Measurements from ENCODE around the gene PPP1R3G.
"Not testable (repeated sequence)": the region's sequence is repeated elsewhere in the genome, so short reads cannot be mapped to it uniquely, and the experiment has no call there.

The PPP1R3G gene

DNA sequence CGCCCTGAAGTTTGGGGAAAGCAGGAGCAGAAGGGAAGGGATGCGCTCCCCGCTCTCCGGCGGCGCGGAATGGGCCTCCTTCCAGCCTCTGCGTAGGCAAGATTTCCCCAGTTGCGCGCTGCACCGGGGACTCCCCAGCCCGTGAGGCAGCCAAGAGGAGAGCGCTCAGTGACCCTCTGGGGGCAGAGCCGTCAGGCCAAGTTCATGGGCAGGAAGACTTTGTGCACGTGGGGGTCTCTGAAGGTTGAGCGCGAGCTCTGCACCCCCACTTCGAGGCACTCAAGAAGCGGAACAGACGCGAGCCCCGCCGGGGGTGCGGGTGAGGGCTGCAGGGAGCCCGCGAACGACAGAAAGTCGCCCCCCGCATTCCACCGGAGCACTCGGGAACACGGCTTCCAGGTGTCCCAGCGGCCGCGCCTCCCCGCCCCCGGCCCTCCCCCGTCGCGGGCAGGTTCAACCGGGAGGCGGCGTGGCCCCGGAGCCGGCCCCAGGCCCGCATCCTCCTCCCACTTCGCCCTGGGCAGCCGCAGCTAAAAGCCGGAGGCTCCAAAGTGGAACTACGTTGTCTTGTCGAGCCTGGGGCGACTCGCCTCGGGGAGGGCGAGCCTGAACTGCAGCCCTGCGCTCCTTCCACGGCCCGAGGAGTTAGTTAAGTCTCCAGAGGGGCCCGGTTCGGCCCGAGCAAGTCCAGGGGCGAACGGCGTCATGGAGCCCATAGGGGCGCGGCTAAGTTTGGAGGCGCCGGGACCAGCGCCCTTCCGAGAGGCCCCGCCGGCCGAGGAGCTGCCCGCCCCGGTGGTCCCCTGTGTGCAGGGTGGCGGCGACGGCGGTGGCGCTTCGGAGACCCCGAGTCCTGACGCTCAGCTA is at the start of gene PPP1R3G:
Gene PPP1R3G (plus strand): TSS at position 561 of the 867 bp plus-strand sequence. CDS start 145 bp downstream, at position 706.
- peak; percentile 51 for DNase-seq (ENCODE audit: low spot score)

DNA sequence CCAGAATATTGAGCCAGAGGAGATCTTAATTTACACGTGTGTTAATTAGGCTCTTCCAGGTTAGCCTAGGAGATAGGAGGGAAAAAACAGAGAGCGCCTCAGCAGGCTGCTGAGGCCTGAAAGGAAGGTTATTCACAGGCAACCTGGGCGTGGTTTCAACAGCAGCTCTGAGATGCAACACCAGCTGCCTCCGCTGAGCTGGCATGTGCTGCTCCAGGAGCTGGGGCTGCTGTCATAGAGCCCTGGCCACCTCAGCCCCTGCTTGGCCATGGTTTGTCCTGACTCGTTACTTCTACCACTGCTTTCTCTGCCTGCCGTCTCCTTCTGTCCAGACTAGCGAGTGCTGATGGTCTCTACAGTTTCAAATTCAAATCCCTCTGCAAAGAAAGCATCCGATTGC is 48.9 kb upstream of the PPP1R3G start:
- DNase-seq (ENCODE audit: low spot score), result peak; percentile 80

DNA sequence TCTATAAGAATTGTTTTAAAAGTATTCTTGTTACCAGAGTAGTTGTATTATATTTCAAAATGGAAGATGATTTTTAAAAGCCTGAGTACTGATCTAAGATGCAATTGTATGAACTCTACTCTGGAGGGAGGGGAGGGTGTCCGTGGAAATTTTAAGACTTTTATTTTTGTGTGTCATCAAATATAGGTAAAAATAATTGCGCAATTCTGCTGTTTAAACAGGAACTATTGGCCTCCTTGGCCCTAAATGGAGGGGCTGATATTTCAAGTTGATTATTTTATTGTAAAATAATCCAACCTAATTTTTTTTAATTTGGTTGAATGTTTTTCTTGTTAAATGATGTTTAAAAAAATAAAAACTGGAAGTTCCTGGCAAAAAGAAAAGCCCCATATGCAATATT is 43.2 kb upstream of the PPP1R3G start:
- no peak for DNase-seq (ENCODE audit: low spot score)

DNA sequence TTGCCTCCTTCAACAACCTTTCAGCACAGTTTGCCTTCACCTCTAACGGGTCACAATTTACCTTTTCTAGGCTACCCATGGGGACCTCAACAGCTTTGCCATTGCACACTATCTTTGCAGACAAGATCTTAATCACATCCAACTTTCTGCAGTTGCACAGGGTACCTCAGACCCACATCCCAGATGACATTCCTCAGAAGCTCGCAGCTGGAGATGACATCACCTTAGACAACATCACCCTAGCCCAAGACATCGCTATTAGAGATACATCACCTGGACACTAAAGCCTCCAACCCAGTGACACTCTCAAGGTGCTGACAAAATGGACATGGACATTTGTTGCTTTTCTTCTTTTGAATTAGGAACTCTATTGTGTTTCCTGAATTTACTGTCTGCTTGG is 42.7 kb upstream of the PPP1R3G start:
- DNase-seq (ENCODE audit: low spot score), result no peak

DNA sequence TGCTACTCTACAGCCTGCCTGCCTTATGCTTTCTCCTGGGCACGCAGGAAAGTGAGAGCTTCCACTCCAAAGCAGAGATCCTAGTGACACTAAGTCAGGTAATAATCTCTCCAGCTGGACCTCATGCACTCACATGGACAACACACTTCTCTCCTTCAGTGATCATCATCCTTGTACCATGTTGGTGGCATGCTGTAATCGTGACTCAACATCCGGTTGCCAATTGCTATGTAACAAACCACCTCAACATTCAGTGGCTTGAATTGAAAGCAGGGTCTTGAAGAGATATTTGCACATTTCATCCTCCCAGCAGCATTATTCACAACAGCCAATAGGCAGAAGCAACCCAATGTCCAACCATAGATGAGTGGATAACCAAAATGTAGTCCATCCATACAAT is 40.3 kb upstream of the PPP1R3G start:
- no peak for DNase-seq (ENCODE audit: low spot score)

DNA sequence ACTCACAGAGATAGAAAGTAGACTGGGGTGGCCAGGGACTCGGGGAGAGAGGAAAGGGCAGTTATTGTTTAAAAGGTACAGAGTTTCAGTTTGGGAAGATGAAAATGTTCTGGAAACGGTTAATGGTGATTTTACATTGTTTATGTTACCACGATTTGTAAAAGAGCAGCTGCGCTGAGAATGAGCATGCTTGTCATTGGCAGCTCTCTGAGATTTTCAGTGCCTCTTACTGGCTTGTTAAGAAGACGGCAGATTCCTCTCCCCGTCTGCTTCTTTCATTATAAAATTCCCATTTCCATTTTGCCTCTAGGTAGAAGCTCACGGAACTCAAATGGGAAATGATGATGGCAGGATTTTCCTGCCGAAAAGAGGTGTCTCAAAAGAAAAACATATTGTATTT is 39.7 kb upstream of the PPP1R3G start:
- no peak for DNase-seq (ENCODE audit: low spot score)

DNA sequence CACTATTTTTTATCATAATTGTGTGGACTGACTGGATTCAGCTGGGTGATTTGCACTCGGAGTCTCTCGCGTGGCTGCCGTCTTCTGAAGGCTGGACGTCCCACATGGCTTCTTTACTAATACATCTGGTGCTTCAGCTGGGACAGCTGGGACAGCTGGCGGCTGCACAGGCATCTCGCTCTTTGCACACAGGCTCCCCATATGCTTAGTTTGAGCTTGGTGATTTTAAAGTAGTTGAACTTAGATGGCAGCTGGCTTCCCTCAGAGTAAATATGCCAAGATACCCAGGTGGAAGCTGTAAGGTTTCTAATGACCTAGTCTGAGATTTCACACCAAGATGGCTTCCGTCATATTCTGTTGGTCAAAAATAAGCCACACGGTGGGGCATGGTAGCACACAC is 38.7 kb upstream of the PPP1R3G start:
- no peak for DNase-seq (ENCODE audit: low spot score)

DNA sequence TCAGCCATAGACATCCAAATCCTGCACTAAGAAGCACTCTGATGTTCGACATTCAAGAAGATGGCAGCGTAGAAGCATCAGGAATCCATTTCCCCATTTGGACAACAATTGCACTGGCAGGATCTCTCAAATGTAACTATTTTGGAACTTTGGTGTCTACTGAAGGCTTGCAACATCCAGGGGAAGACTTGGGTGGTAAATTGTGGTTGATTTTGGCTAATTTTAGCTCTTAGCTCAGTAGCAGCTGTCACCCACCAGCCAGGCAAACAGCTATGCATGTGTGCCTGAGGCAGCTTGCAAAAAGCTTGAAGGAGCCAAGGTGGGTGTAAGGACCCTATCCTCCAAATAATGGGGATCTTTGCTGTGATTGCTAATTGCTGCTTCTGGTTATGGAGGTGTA is 35.1 kb upstream of the PPP1R3G start:
- no peak for DNase-seq (ENCODE audit: low spot score)

DNA sequence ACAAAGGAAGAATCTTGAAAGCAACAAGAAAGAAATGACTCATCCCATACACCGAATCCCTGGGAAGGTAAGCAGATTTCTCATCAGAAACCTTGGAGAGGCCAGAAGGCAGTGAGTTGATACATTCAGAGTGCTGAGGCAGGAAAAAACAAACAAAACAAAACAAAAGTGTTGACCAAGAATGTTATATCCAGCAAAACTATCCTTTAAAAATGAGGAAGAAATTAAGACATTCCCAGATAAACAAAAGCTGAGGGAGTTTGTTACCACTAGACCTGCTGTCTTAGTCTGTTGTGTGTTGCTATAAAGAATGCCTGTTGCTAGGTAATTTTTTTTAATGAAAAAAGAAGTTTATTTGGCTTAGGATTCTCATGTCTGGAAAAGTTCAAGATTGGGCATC is 33.7 kb upstream of the PPP1R3G start:
- DNase-seq (ENCODE audit: low spot score), result no peak

DNA sequence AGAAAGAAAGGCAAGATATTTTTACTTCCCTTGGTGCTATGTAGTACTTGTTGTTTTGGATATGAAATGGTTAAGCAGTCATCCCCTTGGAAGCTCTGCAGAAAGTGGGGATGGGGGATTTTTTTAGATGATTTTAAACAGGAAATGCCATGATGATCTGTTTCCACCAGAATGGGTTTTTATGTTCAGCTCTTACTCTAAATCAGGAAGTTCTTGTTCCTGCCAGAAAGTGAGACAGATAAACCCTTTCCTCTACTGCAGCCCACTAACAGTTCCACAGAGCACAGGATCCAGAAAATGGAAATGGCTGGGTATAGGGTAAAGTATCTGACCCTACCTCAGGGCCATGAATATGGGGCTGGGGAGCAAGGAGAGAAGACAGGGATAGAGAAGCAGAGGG is 32.1 kb upstream of the PPP1R3G start:
- DNase-seq (ENCODE audit: low spot score), result no peak

DNA sequence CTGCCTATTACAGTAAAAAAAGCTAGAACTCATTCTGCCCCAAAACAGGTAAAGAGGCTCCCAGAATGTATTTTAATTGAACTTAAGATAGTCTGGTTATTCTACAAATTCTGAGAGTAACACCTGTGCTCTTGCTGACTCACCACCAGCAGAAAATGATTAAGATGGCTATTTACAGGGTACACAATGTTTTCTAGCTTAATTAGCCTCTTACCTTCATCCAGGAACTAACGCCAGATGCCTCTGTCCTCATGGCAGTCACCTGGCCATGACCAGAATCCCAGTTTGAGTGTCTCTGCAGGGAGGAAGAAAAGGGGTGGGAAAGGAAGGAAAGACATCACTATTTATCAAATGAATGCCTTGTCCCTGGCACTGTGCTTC is 31.3 kb upstream of the PPP1R3G start:
- DNase-seq (ENCODE audit: low spot score), result no peak

DNA sequence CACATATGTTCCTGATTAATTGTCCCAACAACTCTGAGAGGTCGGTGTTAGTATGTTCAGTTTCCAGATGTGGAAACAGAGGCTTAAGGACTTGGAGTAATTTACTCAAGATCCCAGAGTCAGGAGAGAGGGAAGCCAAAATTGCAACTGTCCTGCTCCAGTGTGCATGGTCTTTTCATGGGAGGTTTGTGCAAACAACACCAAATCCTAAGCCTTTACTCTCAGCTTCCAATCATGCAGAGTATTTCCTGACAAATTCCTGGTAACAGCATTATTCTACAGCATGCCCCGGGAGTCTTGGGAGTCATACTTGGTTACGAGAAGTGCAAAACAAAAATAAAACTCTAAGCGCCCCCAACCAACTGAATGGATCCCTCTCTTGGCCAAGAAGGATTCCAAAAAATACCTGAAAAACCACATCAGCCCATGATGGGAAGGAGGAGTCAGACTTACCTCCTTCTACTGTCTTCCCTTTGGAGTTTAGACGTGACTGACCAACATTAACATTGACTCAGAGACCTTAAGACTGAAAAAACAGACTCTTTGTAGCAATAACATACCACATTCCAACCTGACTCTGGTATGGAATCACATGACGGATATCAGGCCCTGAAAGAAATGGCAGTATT is 30.8 kb upstream of the PPP1R3G start:
- DNase-seq (ENCODE audit: low spot score), result no peak

DNA sequence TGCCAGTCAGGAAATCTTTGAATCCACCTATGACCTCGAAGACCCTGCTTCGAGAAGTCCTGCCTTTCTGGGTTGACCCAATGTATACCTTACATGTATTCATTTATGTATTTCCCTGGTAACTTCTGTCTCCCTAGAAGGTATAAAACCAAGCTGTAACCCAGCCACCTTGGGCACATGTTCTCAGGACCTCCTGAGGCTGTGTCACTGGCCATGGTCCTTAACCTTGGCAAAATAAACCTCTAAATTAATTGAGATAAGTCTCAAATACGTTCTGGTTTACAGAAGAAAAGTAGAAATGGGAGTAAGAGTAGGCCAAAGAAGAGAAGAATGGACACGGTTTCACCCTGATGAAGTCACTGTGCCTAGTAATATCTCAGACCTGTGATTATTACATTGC is 30.0 kb upstream of the PPP1R3G start:
- DNase-seq (ENCODE audit: low spot score), result no peak

DNA sequence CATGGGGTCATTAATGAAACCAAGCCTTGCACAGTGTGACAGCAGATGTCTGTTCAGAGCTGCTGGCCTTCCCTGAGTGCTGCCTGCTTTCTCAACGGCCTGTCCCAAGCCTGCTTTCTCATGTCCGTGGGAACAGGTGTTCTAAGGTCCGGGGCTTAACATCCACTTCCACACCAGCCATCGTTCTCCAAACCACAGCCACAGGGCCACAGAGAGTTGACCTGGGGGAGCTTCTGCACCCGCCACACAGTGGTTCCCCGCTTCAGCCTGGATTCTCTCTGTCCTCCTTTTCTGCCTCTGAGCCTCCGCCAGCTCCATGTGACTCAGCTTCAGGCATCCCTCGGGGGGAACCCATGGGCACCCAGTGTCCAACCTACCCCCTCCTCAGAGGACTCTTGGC is 26.9 kb upstream of the PPP1R3G start:
- DNase-seq (ENCODE audit: low spot score), result no peak

DNA sequence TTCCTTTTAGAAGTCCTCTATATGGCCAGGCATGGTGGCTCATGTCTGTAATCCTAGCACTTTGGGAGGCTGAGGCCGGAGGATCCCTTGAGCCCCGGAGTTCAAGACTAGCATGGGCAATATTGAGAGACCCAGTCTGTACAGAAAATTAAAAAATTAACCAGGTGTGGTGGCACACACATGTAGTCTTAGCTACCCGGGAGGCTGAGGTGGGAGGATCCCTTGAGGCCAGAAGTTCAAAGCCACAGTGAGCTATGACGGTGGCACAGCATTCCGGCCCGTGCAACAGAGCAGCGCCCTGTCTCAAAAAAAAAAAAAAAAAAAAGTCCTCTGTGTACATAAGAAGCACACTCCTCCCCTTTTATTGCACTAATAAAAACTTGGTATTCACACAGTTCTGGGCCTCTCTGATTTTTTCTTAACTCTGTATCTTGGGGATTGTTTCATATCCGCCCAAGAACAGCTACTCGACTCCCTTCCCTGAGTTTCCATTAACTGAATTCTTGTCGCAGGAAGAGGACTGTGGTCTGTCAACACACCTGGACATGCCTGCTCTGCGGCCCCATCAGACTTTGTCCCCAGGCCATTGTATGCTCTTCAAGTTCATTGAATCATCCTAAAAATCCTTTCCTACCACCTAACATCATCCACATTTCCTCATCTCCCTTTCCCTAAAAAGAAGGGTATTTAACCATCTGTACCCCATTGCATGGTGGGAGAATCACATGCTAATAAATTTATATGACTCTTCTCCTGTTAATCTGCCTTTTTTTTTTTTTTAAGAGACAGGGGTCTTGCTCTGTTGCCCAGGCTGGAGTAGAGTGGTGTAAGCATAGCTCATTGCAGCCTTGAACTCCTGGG is 25.9 kb upstream of the PPP1R3G start:
- no peak for DNase-seq (ENCODE audit: low spot score)

DNA sequence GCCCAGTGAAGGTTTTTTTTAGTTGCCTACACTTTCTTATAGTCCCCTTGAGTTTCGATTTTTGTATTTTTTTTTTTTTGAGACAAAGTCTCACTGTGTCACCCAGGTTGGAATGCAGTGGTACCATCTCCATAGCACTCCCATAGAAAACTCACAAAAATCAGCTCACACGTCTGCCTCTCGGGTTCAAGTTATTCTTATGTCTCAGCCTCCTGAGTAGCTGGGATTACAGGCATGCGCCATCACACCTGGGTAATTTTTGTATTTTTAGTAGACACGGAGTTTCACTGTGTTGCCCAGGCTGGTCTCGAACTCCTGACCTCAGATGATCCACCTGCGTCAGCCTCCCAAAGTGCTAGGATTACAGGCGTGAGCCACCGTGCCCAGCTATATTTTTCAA is 24.7 kb upstream of the PPP1R3G start:
- not testable (repeated sequence) for DNase-seq (ENCODE audit: low spot score)

DNA sequence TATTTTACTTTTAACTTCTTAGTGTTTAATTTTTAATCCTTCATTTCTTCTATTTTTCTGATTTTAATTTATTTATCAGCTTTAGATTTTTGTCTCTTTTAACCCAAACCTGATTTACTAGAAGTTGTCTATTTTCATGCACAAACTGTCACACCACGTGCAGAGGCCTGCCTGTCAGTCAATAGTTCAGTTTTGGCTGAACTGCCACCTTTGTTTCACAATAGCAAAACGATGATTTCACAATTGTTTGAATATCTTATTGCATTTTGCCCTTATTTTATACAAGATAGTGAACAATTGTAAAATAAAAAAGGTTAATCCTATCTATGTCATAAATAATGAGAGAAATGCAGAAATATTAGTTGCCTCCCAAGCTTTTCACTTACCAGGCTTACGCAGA is 24.0 kb upstream of the PPP1R3G start:
- no peak for DNase-seq (ENCODE audit: low spot score)

DNA sequence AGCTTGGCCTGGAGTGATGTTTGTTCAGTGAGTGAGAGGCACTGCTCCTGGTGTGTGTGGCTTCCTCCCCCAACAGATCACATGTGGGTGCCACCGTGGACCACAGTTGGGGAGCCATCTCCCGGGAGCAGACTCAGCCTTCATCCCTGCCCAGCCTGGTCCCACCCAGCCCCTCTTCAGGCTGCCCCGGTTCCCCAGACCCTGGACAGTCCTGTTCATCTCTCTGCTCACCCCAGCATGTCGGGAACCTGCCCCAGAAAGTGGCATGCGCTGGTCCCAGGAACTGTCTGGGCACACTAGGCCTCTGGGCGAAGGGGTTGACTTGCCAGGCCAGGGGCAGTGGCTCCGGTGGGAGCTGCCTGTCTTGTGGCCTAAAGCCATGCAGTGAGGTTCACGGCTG is 21.5 kb upstream of the PPP1R3G start:
- no peak for DNase-seq (ENCODE audit: low spot score)

DNA sequence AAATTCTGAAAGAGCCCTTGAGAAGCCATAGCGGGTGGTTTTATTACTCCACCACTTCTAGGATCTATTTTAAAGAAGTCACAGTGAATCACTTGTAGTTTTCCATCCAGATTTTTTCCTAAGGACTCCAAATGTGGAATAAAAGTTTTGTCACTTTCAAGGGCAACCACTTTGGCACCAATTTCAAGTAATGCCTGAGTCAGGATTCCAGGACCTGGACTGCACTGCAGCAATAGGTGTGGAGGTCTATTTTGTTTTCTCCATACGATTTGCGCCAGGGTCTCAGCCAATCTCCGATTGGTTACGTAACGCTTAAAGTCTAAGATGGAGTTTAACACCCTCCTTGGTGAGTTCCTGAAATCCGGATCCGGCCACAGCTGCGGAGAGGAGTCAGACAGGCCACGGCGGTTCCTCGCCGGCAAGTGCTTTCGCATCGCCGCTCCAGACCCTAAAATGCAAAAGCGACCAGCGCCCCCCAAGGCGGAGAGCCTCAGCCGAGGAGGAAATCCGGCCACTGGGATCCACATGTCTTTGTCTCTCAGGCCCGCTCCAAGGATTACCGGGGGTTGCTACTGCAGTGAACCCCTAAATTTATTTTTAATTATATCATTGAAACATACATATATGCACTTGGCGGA is 18.6 kb upstream of the PPP1R3G start:
- no peak for DNase-seq (ENCODE audit: low spot score)

DNA sequence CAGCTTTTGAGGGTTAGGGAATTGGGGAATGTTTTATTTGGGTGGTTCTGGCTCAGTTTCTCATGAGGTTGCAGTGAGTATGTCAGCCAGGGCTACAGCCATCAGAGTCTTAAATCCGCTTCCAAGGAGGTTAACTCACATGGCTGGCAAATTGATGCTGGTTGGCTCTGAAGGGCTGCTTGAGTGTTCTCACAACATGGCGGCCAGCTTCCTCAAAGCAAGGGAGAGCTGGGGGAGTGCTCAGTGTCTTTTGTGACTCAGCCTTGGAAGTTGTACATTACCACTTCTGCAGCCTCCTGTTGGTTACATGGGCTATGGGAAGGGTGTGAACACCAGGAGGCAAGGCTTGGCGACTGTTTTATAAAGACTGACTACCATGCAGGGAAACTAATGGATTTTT is 17.8 kb upstream of the PPP1R3G start:
- no peak for DNase-seq (ENCODE audit: low spot score)

DNA sequence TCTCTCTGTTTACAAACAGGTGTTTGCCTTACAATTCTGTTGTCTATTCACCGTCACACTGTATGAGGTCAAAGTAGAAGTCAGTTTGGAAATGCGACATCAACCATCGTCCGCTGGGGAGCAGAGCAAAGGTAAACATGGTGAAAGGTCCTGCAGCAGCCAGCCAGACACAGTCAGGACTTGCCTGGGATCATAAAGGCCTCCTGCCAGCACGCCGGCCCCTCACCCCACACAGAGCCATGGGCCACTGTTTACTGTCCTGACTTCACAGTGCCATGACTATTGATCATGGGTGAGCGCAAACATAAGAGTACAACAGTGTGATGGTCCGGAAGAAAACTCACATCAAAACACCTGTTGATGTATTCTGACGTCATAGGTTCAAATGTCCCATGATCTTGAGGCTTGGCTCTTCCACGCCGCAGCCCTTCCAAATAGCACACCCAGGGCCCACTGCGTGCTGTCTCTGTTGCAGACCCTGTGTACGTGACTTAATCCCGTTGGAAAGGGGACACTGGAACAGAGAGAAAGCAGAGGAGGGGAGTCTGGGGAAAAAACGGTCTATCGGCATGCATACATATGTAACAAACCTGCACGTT is 16.9 kb upstream of the PPP1R3G start:
- no peak for DNase-seq (ENCODE audit: low spot score)

DNA sequence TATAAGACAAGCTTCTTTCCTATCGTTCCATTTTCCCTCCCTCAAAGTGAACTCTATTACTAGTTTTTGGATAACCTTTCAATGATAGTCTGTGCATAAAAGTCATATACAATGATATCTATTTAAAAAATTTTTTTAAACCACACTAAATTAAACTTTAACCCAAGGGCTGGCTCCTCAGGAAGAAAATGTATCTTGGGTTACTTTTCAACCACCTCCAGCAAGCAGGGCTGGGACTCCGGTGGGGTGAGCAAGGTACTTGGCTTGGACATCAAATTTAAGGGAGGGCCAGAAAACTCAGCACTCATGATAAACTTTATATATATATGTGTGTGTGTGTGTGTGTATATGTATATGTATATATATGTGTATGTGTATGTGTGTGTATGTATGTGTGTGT is 13.9 kb upstream of the PPP1R3G start:
- no peak for DNase-seq (ENCODE audit: low spot score)

Data from iPS-NIHi11 (cell line).